CD4-positive, alpha-beta T cell (primary cell): ENCODE measurements around the gene ANKRD6. TPM values are rescaled to one million over a fixed set of nuclear protein-coding genes. Genes with fewer than 3 reads are reported as not detected.

Source experiments
- ATAC-seq: fragments of 200-7000 bp; cut with Tn5 transposase; one replicate; pipeline ENCODE4 v1.10.0; 2022; ENCODE audit warnings: mild to moderate bottlenecking; ENCODE audit not compliant: poor library complexity
- CTCF ChIA-PET: fragments of 350-600 bp; sonication (Branson Sonifier 250); formaldehyde crosslinking; loops from one replicate; lab custom pipeline; 2021; ENCODE audit warnings: antibody characterized with exemption, inconsistent platforms; lab: Charles Lee
- POLR2A ChIA-PET: fragments of 350-600 bp; sonication (Branson Sonifier 250); formaldehyde crosslinking; loops from one replicate; lab custom pipeline; 2021; ENCODE audit warnings: antibody characterized with exemption, inconsistent platforms; lab: Charles Lee
- DNase-seq, 14 experiments: peaks; one replicate each; pipeline ENCODE4 v3.0.0-alpha.2; 2013 to 2020; ENCODE audit warnings: mixed read lengths in 2 of 14
- H3K27ac ChIP-seq, 2 donors: one replicate each; pipeline versions ENCODE4 v1.5.1 to v1.7.0; 2013; ENCODE audit warnings: low read length in 2 of 2, low read depth in 1 of 2, mild to moderate bottlenecking in 1 of 2
- H3K27me3 ChIP-seq, 2 experiments: 1 replicate in 1 of 2; 2 replicates in 1 of 2; pipeline versions ENCODE4 v1.6.1 to v1.7.0; 2013; ENCODE audit warnings: low read length in 2 of 2, control low read depth in 1 of 2, mild to moderate bottlenecking in 1 of 2, moderate library complexity in 1 of 2; ENCODE audit not compliant: insufficient read depth in 2 of 2, control insufficient read depth in 1 of 2
- H3K36me3 ChIP-seq: one replicate; pipeline ENCODE4 v1.6.1; 2013; ENCODE audit warnings: low read length, control low read depth; ENCODE audit not compliant: insufficient read depth
- H3K4me1 ChIP-seq: one replicate; pipeline ENCODE4 v1.6.1; 2013; ENCODE audit warnings: low read length, control low read depth; ENCODE audit not compliant: insufficient read depth
- H3K4me3 ChIP-seq: one replicate; pipeline ENCODE4 v1.5.1; 2013; ENCODE audit warnings: mild to moderate bottlenecking, low read length, moderate library complexity
- H3K9me3 ChIP-seq, 2 experiments: 1 replicate in 1 of 2; 2 replicates in 1 of 2; pipeline versions ENCODE4 v1.6.1 to v1.7.0; 2013; ENCODE audit warnings: low read length in 2 of 2, mild to moderate bottlenecking in 2 of 2, control low read depth in 1 of 2, moderate library complexity in 1 of 2; ENCODE audit not compliant: control insufficient read depth in 1 of 2, insufficient read depth in 1 of 2
- H3K27ac Mint-ChIP-seq: one replicate; pipeline ENCODE4 v1.8.0; 2020; ENCODE audit warnings: mixed read lengths
- H3K27me3 Mint-ChIP-seq: one replicate; pipeline ENCODE4 v1.8.0; 2021; ENCODE audit warnings: mixed read lengths
- H3K36me3 Mint-ChIP-seq: one replicate; pipeline ENCODE4 v1.8.0; 2021; ENCODE audit warnings: low read depth, mixed read lengths
- H3K4me1 Mint-ChIP-seq: one replicate; pipeline ENCODE4 v1.8.0; 2021; ENCODE audit warnings: low read depth, mixed read lengths
- H3K4me3 Mint-ChIP-seq: one replicate; pipeline ENCODE4 v1.8.0; 2020; ENCODE audit warnings: mild to moderate bottlenecking, mixed read lengths
- H3K9me3 Mint-ChIP-seq: one replicate; pipeline ENCODE4 v1.8.0; 2020; ENCODE audit warnings: mixed read lengths
- intact Hi-C, 2 experiments: fragments of 100-400 bp; cut with DNase I in 1 of 2; cut with micrococcal nuclease in 1 of 2; formaldehyde crosslinking; loops; one replicate each; pipeline versions ENCODE4 v1.15.1 to v1.9.0; 2023 to 2025; cut with DNase I, micrococcal nuclease
- total RNA-seq, 174 experiments: library from RNA in 2 of 174; stranded (reverse) in 2 of 174; gene quantifications; one replicate each; pipeline ENCODE4 v1.2.3 and lab custom pipeline; 2021 to 2026
- TF ChIP-seq, protein P1 (sequence below): fragments of 200-600 bp; IDR thresholded peaks from one replicate; pipeline ENCODE4 v1.8.0; 2022; ENCODE audit warnings: antibody characterized with exemption, mild to moderate bottlenecking

The ANKRD6 gene
- total RNA-seq, 2 experiments from 2014 or later = 3.8 to 4.8 TPM

DNA sequence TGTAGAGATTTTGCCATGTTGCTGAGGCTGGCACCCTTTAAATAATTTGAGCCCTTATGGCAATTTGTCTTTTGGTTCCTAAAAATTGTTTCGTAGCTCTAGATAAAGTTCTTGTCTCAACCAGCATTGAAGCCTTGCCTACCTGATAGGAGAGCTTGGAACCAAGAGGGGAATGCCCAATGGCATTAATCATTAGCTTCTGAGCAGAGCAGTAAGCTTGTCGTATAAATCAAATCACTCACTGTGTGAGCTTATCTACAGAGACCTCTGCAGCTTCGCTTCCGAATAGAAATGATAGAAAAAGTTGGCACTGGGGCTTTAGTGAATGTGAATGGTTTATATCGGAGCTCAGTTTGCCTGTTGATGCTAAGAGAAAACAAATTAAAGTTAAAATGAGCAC lies 10.7 kb downstream of the ANKRD6 start:
- CTCF ChIA-PET = no interaction called here
- intact Hi-C loops = no loop called here
- Mint-ChIP-seq H3K4me3 (no peak overlapping the region), H3K27ac (no peak overlapping the region), H3K27me3 (no peaks in the 10 kb centered on the region), H3K9me3 (no peaks in the 10 kb centered on the region), H3K36me3 (no peaks in the 10 kb centered on the region), H3K4me1 (no peaks in the 10 kb centered on the region)
- H3K27me3 ChIP-seq = no peaks in the 10 kb centered on the region
- TF ChIP-seq, protein P1, sequence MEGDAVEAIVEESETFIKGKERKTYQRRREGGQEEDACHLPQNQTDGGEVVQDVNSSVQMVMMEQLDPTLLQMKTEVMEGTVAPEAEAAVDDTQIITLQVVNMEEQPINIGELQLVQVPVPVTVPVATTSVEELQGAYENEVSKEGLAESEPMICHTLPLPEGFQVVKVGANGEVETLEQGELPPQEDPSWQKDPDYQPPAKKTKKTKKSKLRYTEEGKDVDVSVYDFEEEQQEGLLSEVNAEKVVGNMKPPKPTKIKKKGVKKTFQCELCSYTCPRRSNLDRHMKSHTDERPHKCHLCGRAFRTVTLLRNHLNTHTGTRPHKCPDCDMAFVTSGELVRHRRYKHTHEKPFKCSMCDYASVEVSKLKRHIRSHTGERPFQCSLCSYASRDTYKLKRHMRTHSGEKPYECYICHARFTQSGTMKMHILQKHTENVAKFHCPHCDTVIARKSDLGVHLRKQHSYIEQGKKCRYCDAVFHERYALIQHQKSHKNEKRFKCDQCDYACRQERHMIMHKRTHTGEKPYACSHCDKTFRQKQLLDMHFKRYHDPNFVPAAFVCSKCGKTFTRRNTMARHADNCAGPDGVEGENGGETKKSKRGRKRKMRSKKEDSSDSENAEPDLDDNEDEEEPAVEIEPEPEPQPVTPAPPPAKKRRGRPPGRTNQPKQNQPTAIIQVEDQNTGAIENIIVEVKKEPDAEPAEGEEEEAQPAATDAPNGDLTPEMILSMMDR = no peak
- no peaks in the 10 kb centered on the region for H3K9me3 ChIP-seq
- DNase-seq (no peak), ATAC-seq (no peak)
- no peaks in the 10 kb centered on the region for H3K36me3 ChIP-seq
- no peak overlapping the region for H3K27ac ChIP-seq
- POLR2A ChIA-PET = no interaction called here
- H3K4me1 ChIP-seq = no peaks in the 10 kb centered on the region
- no peak overlapping the region for H3K4me3 ChIP-seq

DNA sequence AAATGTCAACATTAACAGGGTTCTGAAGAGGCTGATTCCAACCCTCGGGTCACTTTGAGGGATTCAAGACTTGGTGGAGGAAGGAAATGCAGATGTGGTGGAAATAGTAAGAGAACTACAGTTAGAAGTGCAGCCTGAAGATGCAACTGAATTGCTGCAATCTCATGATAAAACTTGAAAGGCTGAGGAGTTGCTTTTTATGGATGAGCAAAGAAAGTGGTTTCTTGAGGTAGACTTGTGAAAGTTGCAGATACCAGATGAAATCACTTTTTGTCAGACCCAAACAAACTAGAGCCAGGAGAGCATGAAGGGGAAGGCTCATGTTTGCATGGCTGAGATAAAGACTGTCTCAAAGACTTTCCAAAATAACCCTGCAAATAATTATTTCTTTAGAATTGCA lies 16.2 kb downstream of the ANKRD6 start:
- H3K36me3 Mint-ChIP-seq = no peaks in the 10 kb centered on the region
- Histone ChIP-seq H3K9me3 (no peaks in the 10 kb centered on the region), H3K36me3 (no peaks in the 10 kb centered on the region), H3K4me1 (no peaks in the 10 kb centered on the region), H3K27me3 (no peaks in the 10 kb centered on the region), H3K27ac (no peak overlapping the region), H3K4me3 (no peak overlapping the region)
- no peak for ATAC-seq
- ChIA-PET CTCF (no interaction called here), POLR2A (no interaction called here)
- H3K4me3 Mint-ChIP-seq = no peak overlapping the region
- no peak for DNase-seq
- intact Hi-C loops = no loop called here
- no peaks in the 10 kb centered on the region for H3K4me1 Mint-ChIP-seq
- H3K27ac Mint-ChIP-seq = no peak overlapping the region
- H3K27me3 Mint-ChIP-seq = no peaks in the 10 kb centered on the region
- TF ChIP-seq, protein P1 = no peak
- no peaks in the 10 kb centered on the region for H3K9me3 Mint-ChIP-seq

DNA sequence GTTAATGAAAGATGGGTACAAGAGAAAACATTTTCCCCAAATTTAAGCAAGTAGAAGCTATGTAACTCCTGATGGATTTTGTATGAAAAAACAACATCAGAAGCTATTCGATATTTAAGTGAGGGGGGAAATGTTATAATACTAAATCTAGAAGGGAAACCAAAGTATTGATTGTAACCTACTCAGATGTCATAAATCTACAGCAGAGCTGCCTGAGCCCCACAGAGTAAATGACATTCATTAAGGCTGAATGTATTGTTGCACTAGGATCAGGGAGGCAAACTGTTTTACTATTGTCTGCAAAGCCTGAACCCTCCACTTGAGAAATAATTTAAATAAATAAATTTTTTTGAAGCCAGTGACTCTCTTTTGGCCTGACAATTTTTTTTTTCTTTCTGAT lies 19.3 kb downstream of the ANKRD6 start:
- no peak overlapping the region for H3K27ac Mint-ChIP-seq
- intact Hi-C loops = no loop called here
- H3K9me3 Mint-ChIP-seq = peaks cover 2% of the 10 kb centered on the region
- no peaks in the 10 kb centered on the region for H3K4me1 Mint-ChIP-seq
- Histone ChIP-seq H3K27me3 (no peaks in the 10 kb centered on the region), H3K4me1 (no peaks in the 10 kb centered on the region), H3K36me3 (no peaks in the 10 kb centered on the region), H3K4me3 (no peak overlapping the region), H3K27ac (no peak overlapping the region), H3K9me3 (no peaks in the 10 kb centered on the region)
- DNase-seq (no peak), ATAC-seq (no peak)
- ChIA-PET POLR2A (no interaction called here), CTCF (no interaction called here)
- H3K4me3 Mint-ChIP-seq = no peak overlapping the region
- no peaks in the 10 kb centered on the region for H3K36me3 Mint-ChIP-seq
- no peaks in the 10 kb centered on the region for H3K27me3 Mint-ChIP-seq
- TF ChIP-seq, protein P1 = no peak
